T follicular helper cell (primary cell): ENCODE measurements around the gene EXD1.
"Not testable (repeated sequence)": the region's sequence is repeated elsewhere in the genome, so short reads cannot be mapped to it uniquely, and the experiment has no call there.

Experiments
- DNase-seq: peaks from one replicate; pipeline ENCODE4 v3.0.0-alpha.2; 2020; ENCODE audit warnings: low read depth
- total RNA-seq, 2 experiments: gene quantifications; one replicate each; lab custom pipeline; 2026; lab: John Stamatoyannopoulos, UW

Gene EXD1, protein sequence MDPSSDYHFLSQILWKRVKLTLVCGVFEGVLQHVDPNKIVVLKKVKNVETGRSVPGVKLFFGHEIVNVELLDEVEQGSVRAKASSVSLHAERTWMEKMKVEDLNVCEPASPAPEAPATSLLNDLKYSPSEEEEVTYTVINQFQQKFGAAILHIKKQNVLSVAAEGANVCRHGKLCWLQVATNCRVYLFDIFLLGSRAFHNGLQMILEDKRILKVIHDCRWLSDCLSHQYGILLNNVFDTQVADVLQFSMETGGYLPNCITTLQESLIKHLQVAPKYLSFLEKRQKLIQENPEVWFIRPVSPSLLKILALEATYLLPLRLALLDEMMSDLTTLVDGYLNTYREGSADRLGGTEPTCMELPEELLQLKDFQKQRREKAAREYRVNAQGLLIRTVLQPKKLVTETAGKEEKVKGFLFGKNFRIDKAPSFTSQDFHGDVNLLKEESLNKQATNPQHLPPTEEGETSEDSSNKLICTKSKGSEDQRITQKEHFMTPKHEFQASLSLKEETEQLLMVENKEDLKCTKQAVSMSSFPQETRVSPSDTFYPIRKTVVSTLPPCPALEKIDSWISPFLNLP
- 0 to 0.12 reads per million in 2 experiments for total RNA-seq

DNA sequence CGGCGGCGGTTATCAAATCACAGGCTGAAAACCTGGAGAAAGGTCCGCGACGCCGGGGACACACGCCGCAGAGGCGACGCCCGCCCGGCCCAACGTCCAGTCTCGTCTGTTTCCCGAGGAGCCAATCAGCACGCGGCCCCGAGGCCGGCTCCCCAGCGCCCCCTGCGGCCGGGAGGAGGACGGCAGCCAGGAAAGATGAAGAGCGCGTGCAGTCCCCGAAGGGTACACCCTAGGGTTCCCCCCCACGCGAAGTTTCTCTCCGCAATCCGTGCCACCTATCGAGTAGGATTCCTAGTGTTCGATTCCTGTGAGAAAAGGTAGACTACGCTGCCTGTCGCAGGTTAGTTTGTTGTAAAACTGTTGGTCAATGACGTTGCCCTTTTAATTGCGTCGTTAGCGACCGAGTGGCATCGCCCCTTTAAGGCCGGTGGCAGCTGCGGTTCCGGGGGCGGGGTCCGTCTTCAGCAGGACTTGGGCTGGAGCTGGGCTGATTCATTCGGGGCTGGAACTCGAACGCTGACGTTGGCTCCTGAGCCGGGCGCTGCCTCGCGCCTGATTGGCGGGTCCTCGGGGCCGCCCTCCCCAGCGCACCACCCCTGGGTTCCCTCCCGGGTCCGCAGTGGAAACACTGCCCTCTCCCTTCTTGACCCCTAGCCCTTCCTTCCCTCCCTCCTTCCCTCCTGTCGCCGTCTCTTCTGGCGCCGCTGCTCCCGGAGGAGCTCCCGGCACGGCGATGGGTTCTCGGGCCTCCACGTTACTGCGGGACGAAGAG, at the start of gene EXD1, which contains the start of gene CHP1:
Gene EXD1 (minus strand): TSS at position 108 of the 772 bp plus-strand sequence. CDS start 4,182 bp downstream, outside the sequence.
Gene CHP1 (plus strand): TSS at position 619 of the 772 bp plus-strand sequence. CDS start 115 bp downstream, at position 734.
- peak; percentile 86 for DNase-seq

DNA sequence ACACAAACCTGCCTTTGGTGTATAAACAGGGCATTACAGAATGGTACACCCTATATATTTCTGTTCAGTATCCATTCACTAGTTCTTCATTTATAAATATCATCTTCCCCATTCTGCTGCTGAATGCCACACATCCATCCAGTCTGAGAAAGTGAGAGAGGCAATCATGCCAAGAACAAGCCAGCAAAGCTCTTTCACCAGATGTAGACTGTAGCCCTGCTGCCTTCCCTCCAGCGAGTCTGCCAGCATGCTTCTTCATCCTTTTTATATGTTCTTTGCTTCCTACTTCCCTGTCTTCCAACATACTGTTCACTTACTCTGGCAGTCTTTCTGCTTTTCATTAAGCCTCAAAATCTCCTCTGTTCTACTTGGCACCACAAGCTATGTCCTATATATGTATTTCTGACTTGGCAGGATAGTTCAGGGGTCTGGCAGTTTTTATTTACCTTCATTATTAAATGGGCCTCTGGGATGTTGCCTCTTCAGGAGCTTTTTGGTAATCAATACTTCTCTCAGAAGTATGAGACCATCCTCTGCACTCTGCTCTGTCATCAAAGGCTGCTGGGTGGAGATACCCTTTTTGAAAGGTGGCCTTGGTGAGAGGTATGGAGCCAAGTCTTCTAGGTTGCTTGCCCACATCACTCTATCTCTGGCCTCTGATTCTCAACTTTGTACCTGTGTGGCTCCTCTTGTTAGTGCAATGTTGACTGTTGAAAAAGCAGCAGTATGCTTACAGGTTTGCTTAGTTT, 49.2 kb upstream of the EXD1 start:
- DNase-seq, result no peak

DNA sequence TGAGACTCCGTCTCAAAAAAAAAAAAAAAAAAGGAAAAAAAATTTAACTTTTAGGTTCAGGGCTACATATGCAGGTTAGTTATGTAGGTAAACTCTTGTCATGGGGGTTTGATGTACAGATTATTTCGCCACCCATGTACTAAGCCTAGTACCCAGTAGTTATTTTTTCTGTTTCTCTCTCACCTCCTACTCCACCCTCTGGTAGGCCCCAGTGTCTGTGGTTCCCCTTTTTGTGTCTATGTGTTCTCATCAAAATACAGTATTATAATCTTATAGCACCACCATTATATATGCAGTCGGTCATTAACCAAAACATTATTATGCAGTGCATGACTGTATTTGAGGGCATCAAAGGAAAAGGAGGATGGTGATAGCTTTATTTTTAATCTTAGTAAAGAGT, 47.8 kb upstream of the EXD1 start:
- no peak for DNase-seq

DNA sequence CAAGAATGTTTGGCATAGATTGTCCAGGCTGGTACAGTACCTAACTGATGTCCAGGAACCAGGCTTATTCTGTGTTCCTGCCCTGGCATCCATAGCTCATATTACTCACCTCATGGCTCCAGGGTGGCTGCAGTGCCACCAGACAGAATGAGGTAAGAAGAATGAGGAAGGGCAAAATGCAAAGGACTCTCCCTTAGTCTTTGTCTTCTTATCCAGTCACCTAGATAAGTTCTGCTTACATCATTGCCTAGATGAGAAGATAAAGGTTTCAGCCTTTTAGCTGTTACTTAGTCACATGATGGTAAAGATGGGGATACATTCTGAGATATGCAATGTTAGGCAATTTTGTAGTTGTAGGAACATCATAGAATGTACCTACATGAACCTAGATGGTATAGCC, 46.3 kb upstream of the EXD1 start:
- DNase-seq, result no peak

DNA sequence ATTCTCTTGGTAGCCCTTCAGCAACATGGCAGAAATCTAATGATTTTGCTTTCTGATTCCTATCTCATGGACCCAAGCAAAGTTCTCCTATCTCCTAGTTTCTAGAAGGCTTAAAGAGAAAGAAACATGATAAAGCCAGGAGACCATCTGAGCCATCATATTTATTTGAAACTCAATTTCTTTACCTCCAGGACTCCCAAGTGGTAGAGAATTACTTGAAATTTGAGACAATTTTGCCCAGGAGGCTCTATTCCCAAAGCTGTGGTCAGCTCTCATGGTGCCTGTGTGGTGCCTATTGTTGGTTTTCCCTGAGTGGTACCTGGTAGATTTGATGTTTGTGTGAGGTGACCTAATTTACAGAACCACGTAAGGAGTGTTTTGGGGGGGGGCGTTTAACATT, 39.3 kb upstream of the EXD1 start:
- DNase-seq, result no peak

DNA sequence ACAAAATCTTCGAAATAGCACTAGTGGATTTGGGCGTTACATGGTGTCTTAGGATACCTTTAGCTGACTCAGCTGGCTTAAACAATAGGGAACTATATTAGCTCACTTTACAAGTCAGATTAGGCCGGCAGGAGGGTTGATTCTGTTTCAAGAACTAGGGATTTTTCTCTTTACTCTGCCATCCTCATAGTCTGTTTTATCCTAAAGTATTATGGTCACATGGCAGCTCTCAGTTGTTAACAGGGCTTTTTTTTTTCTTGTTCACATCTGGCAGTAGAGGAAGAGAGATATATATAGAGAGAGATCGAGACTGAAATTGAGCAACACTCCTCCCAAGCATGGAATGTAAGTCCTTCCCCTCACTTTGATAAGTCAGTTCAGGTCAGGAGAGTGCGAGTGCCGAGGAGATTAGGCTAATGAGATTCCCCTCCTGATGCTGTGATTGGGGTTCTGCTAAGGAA, 33.4 kb upstream of the EXD1 start:
- DNase-seq, result no peak

DNA sequence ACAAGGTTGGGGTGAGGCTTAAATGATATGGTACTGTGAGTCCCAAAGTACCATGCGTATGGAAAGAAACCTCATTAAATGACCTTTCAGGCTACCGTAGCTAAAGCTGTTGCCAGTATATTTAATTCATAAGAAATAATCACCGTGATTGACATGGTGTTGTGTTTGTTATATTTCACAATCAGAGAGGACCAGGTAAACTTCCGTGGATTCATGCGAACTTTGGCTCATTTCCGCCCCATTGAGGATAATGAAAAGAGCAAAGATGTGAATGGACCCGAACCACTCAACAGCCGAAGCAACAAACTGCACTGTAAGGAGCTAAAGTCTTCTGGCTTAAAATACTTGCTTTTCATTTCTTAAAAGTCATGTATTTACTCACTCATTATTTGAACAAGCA, 32.0 kb upstream of the EXD1 start:
- DNase-seq, result no peak

DNA sequence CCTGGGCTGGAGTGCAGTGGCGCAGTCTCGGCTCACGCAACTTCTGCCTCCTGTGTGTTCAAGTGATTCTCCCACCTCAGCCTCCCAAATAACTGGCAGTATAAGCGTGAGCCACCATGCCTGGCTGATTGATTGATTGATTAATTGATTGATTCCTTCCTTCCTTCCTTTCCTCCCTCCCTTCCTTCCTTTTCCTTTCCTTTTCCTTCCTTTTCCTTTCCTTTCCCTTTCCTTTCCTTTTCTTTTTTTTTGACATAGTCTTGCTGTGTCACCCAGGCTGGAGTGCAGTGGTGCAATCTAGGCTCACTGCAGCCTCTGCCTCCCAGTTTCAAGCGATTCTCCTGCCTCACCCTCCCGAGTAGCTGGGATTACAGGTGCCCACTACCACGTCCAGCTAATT, 30.4 kb upstream of the EXD1 start:
- DNase-seq, result not testable (repeated sequence)

DNA sequence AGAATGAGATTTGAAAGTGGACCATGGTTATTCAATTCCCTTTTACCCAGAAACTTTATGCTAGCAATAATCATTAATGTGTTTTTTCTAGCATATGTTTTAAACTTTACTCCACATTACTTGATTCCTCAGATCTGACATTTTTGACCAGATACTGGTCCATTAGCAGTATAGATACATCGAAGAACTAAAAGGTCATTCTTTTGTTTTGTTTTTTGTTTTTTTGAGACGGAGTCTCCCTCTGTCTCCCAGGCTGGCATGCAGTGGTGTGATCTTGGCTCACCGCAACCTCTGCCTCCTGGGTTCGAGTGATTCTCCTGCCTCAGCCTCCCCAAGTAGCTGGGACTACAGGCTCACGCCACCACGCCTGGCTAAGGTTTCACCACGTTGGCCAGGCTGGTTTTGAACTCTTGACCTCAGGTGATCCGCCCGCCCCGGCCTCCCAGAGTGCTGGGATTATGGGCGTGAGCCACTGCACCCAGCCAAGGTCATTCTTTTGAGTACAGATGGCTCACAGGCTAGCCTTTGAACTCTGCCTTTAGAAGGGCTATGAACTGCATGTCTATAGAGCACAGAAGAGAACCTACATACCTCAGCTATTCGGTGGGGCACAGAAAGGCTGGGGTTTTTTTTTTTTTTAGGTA, 29.1 kb upstream of the EXD1 start:
- DNase-seq, result no peak

DNA sequence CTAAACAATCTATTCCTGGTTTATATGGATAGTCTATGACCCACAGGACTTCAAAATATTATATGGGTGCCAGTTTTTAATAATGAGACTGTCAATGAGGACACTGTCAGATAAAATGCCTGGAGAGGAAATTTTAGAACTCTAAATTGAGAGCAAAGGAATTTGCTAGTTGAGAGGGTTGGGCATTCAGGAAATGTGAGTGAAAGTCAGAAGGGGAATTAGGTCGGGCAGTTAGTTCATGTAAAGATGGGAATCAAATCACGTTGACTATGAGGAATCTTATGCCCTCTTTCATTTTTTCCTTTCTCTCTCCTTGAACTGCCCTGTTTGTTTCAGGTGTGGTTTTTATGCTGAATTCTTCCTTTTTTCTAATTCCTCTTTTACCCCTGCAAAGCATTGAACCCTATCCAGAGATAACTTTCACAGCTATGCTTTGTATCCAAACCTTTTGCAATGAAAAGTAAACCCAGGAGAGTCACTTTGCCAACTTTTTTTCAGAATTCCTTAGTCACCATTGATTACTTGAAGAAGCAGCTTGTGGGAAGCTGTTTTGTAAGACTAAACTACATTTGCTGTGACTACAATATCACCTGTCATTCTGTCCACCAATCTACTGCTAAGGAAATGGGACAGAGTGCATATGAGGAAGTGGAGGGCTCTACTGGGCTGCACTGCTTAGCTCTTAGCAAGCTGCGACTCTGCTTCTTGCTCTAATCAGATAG, 28.4 kb upstream of the EXD1 start:
- no peak for DNase-seq

DNA sequence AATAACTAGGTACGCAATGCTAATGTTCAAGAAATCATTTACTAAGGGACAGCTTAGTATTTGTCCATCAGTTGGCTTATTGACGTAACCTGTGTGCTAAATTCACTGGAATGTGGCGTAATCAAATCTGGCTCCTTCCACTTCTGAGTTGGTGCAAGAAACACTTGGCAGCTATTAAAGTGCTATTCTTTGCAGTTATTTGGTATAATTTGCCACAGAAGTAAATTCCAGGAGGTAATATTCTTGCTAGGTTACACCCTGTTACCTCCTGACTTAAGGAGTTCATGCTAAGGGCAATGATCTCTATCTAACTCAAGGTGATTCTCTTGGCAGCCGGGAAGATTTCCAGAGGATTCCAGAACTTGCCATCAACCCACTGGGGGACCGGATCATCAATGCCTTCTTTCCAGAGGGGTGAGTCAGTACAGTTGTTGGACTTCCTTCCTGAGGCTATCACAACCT, 26.1 kb upstream of the EXD1 start:
- no peak for DNase-seq

DNA sequence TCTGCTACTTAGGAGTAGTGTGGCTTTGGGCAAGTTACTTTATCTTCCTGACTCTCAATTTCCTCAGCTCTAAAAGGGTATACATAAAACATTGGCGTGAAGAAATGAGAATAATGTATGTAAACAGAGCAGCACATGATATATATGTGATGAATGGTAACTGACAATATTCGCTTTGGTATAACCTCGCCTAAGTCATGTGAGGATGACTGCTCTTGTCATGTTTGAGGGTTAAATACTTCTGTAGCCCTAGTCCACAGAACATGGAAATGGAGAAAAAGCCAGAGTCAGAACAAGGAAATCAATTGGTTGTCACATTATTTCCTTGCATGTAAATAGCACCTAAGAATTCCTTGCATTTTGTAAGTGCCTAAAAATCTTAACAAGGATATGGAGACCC, 25.5 kb upstream of the EXD1 start:
- DNase-seq, result no peak

DNA sequence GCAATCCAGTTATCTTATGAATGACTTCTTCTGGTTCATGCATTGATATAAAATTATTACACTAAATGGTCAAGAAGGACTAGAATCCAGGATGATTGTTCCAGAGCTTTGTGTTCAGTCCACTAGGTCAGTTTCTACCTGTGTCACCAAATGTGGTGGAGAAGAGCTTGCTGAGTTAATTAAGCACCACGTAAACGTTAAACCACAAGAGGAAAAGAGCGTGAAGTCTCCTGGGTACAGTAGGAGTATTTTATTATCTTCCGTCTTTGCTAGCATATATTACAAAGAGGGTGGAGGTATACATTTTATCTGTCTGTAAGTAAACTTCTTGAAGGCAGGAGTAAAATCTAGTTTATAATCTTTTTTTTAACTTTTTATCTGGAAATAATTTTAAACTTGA, 24.0 kb upstream of the EXD1 start:
- DNase-seq, result no peak

DNA sequence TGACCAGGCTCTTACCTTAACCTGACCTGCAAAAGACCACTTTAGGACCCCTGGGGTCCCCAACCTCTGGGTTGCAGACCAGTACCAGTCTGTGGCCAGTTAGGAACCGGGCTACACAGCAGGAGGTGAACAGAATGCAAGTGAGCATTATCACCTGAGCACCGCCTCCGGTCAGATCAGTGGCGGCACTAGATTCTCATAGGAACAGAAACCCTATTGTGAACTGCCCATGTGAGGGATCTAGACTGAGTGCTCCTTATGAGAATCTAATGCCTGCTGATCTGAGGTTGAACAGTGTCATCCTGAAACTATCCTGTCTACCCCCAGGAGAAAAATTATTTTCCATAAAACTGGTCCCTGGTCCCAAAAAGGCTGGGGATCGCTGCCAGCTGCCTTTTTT, 20.9 kb upstream of the EXD1 start:
- DNase-seq, result no peak

DNA sequence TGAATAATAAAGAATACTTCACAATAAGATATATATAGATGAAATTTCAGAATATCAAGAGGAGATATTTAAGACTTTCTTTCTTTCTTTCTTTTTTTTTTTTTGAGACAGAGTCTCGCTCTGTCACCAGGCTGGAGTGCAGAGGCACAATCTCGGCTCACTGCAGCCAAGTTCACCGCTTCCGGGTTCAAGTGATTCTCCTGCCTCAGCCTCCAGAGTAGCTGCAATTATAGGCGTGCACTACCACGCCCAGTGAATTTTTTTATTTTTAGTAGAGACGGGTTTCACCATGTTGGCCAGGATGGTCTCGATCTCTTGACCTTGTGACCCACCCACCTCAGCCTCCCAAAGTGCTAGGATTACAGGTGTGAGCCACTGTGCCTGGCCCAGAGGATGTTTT, 20.2 kb upstream of the EXD1 start:
- not testable (repeated sequence) for DNase-seq

DNA sequence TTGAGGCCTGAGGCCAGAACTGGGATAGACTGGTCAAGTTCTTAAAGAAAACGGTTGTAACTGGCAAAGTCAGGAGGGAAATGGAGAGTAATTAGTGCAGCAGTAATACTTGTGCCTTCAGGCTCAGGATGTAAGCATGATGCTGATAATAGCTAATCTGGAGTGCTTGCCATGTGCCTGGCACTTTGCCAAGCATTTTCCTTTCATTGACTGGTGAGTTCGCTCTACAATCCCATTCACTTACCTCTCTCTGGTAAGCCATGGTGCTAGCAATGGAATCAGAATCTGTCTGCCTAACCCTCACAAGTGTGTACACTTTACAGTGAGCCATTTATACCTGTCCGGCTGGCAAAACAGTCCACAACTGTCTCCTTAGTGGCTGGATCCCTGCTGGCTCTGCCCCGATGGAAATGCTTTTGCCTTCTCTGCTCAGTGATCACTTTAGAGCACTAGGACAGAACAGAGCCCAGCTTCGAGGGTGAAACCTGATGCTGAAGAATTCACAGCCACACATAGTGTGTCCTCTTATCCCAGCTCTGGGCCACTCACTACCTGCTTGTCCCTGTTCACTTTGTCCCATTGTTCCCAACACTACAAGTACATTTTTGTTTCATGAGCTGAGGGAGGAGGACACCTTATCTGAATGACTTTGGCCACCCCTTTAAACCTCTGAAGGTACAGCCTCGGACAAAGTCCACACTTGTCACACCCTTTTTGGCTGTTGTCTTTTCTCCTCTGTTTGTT, 10.8 kb upstream of the EXD1 start:
- DNase-seq, result no peak

DNA sequence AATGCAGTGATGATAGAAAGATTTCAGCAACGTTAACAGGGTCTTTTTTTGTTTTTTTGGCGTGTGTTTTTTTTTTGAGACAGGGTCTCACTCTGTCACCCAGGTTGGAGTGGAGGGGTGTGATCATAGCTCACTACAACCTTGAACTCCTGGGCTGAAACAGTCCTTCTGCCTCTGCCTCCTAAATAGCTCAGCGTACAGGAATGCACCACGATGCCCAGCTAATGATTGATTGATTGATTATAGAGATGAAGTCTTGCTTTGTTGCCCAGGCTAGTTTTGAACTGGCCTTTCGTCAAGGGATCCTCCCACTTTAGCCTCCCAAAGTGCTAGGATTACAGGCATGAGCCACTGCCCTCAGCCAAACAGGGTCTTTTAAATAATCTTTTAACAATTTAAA, 7.5 kb upstream of the EXD1 start:
- no peak for DNase-seq

DNA sequence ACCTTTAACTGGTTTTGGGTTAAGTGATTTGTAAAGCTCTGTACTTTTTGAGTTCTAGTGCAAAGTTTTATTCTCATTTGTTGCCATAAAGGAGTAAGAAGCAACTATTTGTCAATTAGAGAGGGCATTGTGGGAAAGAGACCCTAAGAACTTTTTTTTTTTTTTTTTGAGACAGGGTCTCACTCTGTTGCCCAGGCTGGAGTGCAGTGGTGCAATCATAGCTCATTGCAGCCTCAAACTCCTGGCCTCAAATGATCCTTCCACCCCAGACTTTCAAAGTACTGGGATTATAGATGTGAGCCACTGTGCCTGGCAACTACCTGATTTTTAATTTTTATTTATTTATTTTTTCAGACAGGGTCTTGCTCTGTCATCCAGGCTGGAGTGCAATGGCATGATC, 5.4 kb upstream of the EXD1 start:
- no peak for DNase-seq

DNA sequence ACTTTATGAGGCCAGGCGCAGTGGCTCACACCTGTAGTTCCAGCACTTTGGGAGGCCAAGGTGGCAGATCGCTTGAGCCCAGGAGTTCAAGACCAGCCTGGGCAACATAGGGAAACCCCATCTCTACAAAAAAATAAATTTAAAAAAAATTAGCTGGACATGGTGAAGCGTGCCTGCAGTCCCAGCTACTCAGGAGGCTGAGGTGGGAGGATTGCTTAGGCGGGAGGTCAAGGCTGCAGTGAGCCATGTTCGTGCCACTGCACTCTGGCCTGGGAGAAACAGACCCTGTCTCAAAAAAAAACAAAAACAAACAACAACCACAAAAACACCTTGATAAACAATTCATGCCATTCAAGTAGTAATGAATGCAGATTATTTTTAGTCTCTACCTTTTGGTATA, 4.7 kb upstream of the EXD1 start:
- not testable (repeated sequence) for DNase-seq

DNA sequence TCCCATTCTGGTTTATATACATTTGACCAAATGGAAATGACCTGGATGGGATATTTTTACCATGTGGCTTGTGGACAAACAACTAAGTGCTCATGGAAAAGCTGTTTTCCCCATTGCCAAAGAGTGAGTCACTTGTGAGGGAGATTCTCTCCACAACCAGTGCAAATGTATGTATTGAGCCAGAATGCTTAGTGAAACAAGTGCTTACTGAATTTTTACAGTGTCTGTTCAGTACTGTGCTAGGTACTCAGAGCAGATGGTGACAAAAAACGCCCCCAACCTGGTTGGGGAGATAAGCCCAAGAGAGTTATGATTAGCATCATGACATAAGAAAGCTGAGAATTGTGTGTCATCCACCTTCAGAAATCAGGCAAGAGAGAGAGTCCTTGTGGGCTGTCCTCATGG, 2.8 kb upstream of the EXD1 start:
- no peak for DNase-seq
